ENCODE data around the gene C10orf90.

Gene C10orf90

DNA sequence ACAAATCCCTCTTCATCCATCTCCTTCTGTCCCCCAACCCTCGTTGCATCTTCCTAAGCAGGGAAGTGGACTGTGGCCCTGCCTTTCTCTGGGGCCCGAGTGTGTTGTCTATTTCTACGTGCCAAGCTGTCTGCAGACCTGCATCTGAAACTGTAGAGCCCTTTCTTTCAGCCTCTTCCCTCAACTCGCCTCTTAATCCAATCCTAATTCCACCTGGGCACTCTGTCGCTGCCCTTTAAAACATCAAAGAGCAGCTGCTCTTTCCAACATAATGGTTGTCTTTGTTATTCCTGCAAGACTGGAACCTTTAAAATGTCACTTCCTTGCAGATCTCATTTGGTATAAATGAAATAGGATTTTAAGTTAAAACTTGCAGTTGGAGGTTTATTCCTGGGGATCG lies 260.7 kb downstream of the C10orf90 start:
- DNase-seq = no peak

DNA sequence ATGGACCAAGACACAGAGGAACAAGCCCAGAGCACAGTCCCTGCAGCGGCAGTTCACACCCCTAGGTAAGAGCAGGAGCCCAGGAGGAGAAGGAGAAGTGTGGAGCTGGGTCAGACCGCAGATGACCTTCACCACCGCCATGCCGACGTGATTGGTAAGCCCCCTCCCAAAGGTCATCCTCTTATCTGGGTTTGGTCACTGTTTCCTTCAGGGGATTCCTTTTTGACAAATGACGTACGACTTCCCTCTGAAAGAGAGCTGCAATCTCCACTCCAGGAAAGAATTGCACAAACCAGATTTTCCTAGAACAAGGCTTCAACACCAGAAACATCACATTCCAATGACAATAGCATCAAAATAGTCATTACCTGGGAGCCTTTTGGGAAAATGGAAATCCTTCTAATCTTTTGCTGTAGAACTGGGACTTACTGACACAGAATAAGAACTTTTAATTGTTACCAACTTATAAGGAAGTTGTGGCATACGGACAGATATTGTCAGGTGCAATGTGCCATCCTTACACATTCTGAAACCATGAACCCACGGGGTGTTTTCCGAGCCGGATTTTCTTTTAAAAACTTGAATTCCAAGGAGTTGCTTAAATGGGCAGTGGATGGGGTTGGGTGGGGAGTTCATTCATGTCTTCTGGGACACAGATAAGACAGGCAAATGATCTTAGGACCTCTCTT lies 261.4 kb downstream of the C10orf90 start:
- no peak for DNase-seq

DNA sequence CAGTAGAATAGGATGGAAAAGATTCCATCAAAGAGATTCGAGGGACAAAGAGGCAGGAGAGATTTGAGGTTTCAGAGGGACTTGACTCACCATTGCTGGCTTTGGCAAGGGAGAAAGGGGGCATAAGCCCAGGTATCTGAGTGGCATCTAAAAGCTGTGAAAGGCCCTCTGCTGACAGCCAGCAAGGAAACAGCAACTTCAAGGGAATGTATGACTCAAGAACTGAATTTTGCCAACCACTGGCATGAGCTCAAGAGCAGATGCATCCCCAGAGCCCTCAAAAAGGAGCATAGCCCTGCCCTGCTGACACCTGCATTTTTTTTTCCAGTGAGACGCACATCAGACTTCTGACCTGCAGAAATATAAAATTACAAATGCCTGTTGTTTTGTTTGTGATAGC lies 262.7 kb downstream of the C10orf90 start:
- no peak for DNase-seq

DNA sequence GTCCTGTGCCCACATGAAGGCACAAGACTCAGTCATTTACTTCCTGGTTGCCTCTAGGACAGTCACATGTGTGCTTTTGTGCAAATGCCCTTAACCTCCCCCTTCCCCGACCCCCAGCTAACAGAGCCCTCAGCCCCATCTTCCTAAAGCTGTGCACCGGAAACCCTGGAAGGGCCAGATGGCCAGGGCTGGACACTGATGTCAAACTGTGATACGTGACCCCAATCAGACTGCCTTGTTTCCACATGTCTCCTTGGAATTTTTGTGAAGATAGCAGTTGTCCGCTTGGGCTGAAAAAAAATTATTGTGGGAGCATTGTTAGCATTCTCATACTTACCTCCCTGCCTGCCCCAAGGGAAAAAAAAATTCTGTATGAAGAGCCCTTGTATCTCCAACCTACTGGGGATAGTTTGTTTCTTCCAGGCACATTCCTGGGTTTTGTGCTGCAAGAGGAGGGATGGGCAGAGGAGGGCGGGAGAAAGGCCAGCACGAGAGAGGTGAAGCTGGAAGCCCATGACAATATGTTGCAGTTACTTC lies 265.2 kb downstream of the C10orf90 start:
- no peak for DNase-seq

DNA sequence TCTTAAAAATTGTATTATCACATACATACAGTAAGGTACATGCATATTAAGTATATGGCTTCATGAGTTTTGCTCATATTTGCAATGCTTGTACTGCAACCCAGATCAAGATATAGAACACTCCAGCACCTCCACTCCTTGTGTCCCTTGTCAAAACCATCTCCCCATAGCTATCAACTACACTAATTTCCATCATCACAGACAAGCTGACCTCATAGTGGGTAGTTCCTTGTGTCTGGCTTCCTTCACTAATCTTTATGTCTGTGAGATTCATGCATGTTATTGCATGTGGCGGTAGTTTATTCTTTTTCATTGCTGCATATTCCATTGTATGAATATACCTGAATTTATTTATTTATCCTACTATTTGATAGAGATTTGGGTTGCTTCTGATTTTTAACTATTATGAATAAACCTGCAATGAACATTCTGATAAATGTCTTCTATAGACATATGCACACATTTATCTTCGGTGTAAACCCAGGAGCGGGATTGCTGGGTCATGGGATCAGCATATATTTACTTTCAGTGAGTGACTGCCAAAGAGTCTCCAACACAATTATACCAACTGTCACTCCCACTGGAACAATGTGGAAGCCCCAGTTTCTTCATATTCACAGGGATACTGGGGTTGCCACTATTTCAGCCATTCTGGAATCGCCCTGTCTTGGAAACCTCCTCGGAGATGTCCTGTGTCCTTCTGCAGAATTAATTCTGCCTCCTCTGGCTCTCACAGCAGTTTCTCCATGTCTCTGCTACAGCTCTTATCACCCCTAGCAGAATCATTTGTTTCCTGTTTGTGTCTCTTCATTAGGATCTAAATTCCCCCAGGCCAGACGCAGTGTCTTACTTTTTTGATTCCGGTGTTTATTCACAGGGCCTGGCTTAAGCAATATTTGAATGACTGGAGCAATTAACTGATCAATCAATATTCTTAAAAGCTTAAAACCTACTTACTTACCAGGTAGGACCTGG lies 267.5 kb downstream of the C10orf90 start:
- DNase-seq = no peak

DNA sequence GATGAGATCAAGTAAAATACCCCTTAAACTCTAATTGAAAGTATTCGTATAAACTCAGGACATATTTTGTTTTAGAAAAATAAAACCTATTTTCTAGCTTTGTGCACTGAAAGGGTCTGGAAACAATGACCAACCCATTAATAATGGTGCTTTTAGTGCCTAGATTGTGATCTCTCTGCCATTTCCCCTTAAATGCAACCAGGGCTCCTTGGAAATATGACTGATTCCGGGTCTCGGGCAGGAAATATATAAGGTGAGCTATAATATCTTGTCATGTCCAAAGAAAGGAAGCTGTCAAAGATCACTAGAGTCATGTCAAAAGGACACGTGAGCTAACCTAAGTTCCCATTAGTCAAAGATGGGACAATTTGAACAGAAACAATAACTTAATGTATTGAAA lies 269.9 kb downstream of the C10orf90 start:
- no peak for DNase-seq

DNA sequence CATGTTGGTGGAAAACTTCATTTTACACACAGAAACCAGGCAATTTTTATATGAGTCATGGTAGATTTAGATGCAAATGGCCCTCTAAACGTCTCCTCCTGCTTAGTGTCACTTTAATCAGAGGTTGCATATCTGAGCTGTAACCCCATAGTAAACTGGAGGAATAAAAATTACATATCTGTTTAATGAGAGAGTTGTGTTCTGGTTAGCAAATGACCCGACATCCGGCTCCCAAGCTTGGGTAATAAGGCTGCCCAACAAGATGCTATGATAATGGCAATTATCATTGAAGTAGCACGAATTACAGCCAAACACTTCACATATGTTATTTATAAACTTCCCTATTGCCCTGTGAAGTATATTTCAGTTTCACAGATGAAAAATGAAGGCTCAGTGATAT lies 271.6 kb downstream of the C10orf90 start:
- DNase-seq = no peak

DNA sequence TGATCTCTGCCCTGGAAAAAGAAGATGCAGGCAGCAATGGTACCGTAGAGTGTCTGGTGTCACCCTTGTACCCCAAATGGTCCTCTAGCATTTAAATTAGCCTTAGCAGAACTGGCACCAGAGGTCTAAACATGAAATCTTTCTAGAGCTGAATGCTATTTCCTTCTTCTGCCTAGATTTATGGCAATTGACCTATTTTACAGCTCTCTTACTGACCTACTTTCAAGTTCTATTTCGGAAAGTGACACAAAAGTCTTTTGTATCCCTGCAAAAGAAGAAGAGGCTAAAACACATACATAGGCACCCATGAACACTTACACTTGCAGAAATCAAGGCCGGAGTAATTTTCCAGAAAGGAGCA lies 272.1 kb downstream of the C10orf90 start:
- DNase-seq = no peak

DNA sequence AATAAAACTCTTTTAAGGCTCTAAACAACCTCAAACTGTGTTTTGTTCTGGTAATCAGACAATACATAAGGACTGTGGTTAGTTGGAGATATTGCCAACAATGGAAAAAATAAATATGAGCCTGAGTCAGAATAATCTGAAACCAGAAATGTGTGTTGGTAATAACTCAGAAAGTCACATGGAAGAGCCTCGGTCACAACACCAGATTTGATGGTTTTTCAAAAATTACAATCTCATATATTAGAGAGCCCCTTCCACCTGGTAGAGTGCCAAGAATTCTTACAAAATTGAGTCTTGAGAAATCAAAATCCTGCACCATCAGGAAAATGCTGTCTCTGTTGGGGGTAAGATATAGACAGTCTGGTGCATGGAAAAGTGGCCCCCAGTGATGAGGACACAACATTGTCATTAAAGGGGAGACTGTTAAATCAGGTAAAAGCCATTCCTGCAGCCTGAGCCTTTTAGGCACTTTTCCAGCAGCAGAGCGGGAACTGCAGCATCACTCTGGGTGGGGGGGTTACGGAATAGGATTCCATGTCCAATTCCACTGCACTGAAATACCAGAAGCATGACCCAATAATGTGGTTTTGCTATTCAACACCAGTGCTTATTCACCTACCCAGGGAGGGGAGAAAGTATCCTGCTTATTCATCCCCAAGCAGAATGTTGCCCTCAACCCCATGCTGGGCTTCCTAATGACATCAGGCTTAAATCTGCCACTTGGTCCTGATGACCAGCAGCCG lies 272.7 kb downstream of the C10orf90 start:
- no peak for DNase-seq

DNA sequence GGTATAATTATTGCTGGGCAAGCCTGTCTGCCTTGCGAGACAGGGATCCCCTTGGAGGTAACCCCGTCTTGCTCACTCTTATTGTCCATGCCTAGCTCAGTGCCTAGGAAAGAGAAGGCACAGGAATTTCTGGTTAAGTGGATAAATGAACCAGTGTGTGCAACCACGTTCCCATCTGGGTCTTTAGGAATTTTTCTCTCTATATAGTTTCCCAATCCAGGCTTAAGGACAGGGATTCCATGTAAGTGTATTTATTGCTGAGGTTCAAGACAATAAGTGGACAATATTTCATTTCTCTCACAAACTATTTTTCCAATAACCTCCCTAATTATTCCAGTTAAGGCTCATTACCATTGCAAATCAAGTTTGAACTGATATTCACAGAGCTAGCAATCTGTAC lies 273.3 kb downstream of the C10orf90 start:
- DNase-seq = no peak

DNA sequence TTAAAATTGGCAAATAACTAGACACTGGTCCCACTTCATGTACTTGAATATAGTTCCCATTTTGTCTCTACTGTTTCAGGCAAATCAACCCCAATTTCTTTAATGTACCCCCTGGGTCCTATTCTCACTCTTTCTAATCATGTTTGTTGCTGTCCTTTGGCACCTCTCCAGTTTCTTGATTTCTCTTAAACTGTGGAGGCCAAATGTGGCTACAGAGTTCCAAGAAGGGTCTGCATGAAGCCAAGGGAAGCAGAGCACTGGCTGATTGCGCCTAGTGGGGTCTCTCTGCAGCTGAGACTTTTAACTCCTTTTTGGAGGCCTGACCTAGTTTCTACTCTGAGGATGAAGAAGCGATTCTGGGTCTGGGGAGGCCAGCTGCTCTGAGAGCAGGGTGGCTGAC lies 275.5 kb downstream of the C10orf90 start:
- no peak for DNase-seq

DNA sequence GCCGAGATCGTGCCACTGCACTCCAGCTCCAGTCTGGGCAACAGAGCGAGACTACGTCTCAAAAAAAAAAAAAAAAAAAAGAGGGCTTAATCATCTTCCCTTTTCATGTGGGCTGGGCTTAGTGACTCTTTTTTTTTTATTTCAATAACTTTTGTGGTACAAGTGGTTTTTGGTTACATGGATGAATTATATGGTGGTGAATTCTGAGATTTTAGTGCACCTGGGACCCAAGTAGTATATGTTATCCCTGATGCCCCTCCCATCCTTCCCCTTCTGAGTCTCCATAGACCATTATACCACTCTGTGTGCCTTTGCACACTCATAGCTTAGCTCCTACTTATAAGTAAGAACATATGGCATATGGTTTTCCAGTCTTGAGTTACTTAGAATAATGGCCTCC lies 277.4 kb downstream of the C10orf90 start:
- no peak for DNase-seq

DNA sequence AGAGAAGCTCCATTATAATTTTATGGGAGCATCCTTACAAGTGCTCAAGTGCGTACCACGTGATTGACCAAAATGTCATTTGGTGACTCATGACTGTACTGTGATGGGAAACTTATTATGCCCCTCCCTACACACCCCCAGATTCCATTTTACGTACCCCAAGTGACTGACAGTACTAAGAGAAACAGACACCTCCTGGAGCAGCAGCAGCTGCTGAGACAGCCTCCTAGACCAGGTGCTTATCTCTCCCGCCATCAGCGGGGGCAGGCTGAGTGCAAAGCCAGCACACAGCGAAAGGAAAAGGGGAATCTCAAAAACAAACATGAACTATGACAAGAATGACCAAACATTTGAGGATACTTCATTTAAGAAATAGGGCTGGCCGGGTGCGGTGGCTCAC lies 278.0 kb downstream of the C10orf90 start:
- no peak for DNase-seq

DNA sequence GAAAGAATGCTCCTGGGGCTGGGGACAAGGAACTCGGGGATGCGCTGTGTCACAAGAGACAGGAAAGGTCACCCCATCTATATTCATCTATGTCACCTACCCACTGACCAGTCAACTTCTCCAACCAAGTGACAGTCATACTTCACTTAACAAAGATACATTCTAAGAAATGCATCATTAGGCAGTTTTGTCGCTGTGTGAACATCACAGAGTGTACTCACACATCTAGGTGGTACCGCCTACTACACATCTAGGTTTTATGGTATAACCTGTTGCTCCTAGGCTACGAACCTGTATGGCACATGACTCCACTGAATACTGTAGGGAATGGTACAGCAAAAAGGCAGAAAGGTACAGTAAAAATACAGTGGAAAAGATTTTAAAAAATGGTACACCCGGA lies 278.4 kb downstream of the C10orf90 start:
- DNase-seq = no peak

DNA sequence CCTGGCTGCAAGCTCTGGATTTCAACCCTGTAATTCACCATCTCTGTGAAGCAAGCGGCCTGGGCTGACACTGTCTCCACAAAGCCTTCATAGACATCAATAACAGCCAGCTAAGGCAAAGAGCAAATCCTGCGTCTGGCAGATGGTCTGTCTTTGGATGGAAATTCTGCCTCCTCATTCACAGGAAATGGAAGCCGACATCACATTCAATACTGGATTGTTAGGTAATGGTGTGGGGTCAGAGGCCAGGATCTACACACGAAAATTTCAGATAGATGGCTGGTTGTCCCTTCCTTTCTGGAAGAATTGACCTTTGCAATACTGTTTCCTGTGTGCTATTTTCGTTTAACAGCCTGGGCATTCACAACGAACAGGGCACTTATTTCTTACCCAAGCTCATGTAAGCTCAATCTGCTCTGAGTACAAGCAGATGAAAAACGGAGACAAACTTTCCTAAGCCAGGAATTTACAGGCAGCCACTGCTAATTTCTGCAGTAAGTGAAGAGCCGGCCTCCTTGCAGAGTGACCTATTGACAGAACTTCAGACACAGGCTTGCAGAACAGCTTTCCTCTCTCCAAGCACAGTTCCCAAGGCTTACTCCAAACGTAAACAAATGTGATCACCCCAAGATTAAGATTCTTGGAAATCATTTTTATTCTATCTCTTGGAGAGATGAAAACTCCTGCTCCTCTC lies 279.2 kb downstream of the C10orf90 start:
- DNase-seq = no peak

DNA sequence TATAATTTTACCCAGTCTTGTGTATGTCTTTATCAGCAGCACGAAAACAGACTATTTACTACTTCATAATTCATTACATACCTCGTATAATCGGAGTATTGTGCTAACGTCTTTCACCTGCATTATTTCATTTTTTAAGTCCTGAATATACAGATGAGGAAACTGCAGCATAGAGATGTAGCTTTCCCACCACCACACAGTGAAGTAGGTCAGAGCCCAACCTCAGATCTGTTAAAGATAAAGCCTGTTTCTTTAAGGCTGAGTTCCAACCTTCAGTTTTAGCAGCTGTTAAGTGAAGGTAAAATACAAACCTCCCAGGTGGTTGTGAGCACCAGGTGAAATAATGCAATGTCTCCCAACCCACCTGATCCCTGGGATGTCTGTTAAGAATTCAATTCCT lies 280.2 kb downstream of the C10orf90 start:
- DNase-seq = no peak

DNA sequence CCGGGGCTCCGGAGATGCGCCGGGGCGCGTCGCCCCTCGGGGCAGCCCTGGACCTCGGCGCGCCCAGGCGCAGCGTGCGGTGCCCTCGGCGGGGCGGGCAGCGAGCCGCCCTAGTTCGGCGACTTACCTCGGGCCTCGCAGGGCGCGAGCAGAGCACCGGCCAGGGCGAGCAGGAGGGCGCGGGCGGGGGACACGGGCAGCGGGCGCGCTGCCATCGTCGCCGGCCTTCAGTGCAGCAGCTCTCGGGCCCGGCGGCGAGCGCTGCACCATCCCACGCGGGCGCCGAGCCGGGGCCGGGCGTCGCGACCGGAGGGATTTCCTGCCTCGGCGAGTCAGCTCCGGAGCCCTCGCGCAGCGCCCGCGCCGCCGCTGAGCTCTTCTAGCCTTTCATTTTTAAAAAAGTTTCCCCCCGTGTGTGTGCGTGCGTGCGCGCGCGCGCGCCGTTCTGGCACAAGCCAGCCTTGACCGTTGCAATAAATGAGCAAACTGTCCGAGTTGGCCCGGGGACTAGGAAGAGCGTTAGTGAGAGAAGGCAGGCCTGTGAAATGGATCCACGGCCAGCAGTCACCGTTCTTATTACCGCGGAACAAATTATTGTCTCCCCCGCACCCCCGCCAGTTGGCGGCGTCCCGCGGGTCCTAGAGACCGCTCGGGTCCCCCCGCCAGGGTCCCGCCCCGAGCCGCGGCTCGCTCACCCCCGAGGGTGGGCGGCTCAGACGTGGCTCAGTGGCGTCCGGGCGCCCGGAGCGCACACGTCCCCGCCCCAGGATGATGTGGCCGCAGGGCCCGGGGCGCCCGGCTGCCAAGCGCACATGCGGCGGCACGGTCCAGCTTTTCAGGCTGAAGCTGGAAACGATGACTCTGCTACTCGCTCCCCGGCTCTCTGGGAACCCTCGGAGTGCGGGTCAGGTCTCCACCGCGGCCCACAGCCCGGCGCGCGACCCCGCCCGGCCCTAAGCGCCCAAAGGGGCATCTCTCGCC lies 282.3 kb downstream of the C10orf90 start, which contains the start of gene ADAM12:
Gene ADAM12, minus strand, starts transcription at position 547 of the 981 bp plus-strand sequence. Its CDS starts 332 bp downstream, at position 215.
- no peak for DNase-seq

DNA sequence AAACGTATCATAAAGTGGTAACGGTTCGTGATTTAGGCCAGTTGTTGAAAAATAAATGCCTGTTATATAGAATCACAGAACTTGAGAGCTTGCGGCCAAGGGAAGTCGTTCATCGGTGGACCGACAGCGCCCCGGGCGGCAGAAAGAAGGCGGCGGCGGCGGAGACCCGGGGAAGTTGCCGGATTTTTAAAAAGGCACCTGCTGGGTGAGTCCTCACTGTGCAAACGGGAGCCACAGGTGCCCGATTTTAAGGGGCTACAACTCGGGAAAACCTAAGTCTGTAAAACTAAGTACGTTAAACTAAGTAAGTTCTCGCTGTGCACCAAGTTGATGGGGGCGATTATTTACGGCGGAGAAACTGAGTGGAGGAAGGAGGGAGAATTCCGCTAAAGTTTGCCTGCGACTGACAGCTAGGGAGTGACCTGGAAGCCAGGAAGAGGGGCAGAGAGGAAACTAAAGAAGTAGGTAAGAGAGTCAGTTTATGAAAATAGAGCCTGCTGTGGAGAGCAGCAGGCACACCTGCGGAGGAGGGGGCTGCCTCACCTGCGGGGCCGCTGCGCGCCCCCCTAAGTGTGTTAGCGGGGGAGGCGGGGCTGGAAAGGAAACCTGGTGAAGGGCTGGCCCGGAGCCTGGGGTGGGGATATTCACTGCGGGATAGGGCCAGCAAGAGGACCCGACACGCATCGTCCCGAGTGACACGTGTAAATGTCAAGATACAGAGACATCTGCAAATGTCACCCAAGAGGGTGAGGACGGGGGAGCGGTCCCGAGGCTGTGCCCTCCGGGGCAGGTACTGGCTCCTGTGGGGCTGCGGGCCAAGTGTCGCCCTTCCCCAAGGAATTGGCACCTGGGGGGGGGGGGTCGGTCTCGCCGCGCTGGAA lies 283.2 kb downstream of the C10orf90 start:
- no peak for DNase-seq

DNA sequence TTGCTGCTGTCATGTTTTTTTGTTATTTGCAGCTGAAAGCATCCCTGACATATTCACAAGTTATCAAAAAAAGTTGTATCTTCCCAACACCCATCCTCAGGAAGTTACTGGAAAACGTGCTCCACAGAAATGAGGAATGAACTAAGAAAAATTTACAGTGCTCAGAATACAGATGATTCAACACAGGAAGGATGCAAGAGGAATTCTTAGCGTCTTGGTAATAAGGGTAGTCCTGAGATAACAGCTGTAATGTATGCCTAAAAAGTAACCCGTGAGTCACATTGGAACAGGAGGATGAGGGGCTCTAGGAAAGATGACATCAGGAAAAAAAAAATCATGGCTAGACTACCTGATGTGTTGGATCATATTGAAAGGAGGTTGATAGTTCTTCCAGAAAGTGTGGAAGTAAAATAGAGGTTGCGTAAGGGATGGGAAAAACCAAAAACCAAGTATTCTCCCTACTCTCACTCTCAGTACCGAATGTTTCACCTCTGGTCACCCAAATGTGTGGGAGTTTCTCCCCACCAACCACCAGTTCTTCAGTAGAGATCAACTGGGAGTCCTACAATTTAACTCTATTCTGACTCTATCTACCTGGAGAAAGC lies 286.1 kb downstream of the C10orf90 start:
- DNase-seq = no peak
